Brain pericyte (primary cell): ENCODE data around the gene TAP1.
"Not testable (repeated sequence)": the region's sequence is repeated elsewhere in the genome, so short reads cannot be mapped to it uniquely, and the experiment has no call there.

Source experiments
- DNase-seq: peaks from one replicate; pipeline ENCODE4 v3.0.0-alpha.2; 2012; ENCODE audit warnings: low read depth, low spot score

The TAP1 gene

DNA sequence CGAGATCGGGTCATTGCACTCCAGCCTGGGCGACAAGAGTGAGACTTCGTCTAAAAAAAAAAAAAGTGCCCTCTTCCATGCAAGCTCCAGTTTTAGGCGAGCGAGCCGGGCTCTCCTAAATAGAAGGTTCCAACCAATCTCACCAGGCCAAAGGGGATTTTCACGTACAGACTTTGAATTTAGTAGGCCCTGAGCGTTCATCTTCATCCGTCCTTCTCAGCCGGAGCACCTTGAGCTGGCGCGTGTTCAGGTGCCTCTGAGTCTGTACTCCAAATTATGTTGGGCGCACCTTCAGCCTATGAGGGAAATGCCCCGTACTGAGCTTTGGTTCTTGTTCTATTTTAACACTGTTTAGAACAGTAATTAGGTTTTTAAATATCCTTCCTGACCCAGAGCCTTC, 14.1 kb downstream of the TAP1 start:
- no peak for DNase-seq

DNA sequence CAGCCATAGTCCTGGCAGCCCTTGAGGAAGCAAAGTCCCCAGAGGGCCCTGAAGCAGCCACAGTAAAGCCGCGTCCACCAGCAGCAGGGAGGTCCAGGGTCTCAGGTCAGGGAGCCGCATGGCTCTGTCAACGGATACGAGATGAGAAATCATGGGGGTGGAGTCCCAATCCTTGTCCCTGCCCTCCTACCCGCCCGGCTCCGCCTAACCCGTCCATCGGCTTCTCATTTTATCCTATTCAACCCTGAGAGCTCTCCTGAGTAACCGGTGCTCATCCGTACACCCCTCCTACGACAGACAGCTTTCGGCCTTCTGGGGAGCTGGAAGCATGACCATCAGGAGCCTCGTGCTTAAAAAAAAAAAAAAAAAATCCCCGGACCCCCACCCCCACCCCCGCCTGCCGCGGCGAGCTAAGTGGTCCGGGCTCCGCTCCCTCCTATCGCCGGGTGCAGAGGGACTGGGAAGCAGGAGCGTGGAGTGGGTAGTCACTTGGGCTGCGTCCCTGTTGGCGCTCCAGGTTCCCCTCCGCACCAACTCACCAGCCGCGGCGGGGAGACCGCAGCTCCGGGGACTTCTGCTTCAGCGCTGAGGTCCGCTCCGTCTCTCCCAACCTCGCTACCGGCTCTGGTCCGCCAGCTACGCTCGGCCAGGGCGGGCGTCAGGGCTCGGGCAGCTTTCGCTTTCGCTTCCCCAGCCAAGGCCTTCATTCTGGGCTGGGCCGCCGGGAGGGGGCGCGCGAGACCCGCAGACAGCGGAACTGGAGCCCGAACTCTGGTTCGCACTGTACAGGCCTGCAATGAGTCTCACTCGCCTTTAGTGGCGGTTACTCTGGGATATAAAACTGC, 15.2 kb downstream of the TAP1 start, which contains the start of gene TAP2:
Gene TAP2 (minus strand): TSS at position 626 of the 845 bp plus-strand sequence. CDS start 506 bp downstream, at position 120.
- peak; percentile 85 for DNase-seq

DNA sequence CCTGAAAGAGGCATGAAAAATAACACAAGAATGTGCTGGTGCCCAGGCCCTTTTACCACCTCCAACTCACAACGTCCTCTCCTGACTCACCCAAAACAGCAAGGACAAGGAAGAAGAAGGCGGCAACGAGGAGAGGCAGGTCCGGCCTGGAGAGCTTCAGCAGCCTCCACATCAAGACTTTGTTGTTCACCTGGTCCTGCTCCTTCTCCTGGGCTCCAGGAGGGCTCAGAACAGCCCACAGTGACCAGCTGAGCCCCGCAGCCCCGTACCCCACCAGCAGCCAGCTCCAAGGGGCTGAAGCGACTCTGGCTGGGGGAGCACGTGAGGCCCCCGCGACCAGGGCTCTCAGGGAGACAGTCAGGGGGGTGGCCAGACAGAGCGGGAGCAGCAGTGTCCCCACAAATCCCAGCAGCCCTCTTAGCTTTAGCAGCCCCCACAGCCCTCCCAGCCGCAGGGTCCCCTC, 15.8 kb downstream of the TAP1 start:
- no peak for DNase-seq

DNA sequence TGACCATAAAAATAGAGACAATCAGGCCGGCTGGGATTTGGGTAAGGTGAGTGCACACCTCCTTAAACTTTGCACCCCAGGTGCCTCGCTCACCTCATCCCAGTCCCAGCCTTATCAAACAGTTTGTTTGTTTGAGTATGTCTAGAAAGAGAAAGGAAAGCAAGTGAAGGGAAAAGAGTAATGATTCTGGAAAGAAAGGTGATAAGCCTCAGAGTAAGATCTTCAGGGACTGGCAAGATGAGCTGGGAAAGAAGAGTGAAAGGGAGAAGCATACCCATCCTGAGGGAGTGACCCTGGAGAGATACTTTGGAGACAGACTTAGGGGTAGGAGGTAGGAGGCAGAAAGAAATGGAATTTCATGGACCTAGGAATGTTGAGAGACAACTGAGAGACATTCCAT, 16.6 kb downstream of the TAP1 start:
- no peak for DNase-seq

DNA sequence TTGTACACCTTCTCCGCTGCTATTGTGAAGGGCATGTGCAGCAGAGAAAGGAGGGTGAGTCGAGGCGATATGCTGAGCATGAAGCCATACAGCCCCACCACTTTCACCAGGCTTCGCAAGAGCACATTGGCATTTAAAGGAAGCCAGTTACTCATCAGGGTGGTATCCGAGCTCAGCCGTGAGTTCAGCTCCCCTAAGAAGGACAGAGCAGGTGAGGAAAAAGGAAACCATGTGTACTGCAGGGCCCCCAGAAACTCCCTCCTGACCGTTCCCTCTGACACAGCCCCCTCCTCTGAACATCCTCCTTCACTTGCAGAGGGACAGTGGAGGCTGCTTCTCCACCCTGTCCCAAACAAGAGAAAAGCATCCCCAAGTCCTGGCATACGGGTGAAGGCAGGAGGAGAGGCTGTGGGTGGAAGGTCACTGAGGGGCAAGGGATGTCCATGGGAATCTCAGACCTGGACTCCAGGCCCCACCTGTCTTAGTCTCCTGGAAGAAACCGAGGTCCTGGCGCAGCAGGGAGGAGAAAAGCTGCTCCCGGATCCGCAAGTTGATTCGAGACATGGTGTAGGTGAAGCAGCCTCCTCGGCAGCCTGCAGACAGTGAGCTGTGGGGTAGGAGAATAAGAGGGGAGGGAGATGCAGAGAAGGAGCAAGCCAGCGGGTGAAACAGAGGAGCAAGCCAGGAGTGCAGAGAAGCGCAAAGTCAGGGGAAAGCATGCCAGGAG, 18.2 kb downstream of the TAP1 start:
- no peak for DNase-seq

DNA sequence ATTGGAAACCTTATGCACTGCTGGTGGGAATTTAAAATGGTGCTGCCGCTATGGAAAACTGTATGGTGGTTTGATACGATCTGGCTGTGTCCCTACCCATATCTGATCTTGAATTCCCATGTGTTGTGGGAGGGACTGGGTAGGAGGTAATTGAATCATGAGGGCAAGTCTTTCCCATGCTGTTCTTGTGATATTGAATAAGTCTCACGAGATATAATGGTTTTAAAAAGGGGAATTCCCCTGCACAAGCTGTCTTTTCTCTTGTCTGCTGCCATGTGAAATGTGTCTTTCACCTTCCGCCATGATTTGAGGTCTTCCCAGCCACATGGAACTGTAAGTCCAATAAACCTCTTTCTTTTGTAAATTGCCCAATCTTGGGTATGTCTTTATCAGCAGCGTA, 19.8 kb downstream of the TAP1 start:
- DNase-seq, result no peak

DNA sequence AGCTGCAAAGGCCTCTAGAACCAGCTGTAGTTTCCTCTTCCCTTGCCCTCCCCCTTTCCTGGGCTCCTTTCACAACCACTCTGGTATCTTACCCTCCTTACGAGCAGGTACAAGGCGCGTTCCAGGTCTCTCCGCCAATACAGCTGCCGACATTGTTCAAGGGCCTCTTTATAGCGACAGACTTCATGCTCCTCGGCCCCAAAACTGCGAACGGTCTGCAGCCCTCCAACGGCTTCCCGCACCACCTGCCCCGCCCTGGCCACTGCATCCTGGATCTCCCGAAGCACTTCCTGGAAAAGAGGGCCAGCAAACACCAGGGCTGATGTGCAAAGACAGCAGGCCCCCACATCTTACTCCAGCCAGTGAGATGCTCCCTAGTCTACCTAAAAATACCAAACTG, 21.0 kb downstream of the TAP1 start:
- no peak for DNase-seq

DNA sequence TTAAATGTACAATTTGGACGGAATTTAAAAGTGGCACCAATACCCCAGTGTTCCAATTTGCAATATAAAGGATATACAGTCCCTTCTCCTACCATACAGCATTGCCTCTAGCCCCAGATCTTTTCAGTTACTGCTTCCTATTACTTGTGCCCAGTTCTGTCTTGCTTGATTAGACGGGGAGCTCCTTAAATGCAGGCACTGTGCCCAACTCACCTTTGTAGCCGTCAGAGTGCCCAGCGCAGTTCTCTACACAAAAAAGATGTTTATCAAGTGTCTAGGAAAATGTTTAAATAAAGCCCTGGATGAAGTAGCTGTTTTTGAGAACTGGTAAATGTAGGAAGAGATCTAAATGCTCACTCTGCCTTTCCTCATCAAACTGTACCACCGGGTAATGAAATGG, 22.6 kb downstream of the TAP1 start:
- no peak for DNase-seq

DNA sequence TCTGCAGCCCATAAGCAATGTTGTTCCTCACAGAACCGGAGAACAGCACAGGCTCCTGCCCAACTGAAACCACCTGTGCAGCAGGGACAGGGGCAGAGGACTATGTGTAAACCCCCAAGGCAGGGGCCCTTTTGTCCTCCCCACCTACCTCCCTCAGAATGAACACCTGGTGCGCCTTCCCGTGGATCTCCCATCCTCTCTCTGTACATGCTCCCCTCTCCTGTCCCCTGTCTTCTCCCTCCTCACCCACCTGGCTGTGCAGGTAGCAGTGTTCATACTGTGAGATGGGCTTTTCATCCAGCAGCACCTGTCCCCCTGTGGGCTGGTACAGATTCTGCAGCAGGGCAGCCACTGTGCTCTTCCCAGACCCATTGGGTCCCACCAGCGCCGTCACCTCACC, 23.5 kb downstream of the TAP1 start:
- DNase-seq, result no peak

DNA sequence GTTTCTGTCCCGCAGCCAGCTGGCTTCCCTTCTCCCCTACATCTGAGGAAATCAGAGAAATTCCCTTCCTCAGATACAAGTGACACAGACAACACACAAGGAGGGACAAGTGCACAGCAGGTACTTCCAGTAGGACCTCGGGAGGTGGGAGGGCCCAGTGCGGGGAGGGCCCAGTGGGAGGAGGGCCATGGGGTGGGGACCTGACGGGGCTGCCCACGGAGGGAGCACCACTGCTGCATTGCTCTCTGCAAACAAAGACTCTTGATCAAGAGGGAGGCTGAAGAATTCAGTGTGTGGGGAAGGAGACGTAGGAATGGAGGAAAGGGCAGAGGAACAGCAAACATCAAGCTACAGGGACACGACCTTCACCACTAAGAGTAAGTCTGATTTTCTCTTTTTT, 24.0 kb downstream of the TAP1 start:
- no peak for DNase-seq

DNA sequence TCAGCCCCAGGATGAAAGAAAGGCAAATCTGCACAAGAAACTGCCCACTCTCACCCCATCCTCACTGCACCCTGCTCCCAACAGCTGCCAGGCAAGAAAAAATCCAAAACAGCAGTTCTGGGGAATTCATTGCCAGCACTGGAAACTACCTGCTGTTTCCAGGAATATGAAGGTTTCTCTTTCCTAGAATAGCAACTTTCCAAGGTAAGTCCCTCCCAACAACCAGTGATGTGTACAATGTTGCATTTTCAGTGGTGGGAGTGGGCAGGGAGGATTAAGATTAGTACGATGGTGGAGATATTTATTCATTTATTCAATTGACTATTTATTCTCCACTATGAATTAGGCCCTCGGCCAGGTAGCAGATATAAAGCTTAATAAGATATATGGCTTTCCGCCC, 26.5 kb downstream of the TAP1 start:
- DNase-seq, result no peak

DNA sequence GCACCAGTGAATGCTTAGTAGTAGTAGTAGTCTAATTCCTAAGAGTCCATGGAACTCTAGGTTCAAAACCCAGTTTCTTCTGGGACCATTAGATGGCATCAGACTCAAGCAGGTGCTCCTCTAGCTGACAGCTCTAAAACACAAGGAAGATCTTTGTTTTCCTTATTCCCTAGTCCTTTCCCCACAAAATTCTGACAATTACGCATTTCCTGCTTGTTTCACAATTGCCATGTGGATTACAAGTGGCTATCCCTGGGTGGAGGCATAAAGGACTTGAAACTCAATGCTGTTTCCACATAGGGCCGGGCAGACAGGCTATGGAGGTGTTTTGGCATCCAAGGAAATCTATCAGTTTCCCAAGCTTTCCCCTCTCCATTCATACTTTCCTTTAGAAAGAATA, 27.5 kb downstream of the TAP1 start:
- no peak for DNase-seq

DNA sequence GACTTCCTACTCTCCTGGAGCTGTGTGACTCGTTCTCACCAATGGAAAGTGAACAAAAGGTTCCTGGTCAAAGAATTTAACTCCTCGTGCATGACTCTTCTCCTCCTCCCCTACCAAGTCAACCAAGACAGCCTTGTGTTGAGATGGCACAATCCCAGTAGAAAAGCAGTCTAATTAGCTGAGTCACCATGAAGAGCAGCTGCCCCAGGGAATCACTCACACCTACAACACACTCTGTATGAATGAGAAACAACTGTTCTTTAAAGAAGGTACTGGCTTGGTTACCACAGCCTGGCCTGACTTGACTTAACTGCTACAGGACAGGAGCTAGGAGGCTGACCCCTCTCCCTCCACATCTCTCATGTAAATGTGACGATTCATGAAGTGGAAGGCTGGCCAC, 33.8 kb downstream of the TAP1 start:
- no peak for DNase-seq

DNA sequence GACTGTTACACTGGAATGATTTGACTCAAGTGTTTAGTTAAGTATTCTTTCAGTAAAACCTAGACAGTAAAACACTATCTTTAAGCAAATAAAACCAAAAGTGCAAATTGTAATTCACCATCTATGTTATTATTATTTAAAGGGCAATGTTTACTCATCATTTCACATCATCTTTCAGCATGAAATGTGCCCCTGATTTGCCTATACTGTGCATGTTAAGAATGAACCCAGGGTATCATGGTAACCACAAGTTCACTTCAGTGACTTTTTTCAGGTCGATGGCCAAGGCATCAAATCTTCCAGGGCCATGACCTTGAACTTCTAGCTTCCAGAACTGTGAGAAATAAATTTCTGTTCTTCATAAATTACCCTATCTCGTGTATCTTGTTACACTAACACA, 34.6 kb downstream of the TAP1 start:
- DNase-seq, result no peak

DNA sequence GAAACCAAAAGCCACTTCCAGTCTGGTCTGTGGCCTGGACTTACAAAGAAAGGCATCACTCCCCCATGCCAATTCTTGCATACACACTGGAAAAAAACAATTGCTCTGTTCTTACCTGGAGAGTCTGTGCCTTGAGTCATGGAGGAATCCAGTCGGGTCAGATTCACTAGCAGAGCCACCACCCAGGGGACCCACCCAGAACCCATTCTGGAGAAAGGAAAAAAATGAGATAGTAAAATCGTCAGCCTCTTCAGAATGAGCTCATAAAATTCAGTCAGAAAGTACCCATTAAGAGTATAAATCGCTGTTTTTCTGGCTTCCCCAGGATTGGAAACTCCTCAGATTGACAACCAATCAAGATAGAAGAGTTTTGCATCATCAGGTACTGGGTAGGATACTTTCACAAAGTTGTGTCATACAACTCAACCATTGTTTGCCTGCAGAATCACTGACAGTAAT, 36.7 kb downstream of the TAP1 start, which contains the start of gene HLA-DOB:
Gene HLA-DOB (minus strand): TSS at position 257 of the 459 bp plus-strand sequence. CDS start 51 bp downstream, at position 206.
- DNase-seq, result no peak

DNA sequence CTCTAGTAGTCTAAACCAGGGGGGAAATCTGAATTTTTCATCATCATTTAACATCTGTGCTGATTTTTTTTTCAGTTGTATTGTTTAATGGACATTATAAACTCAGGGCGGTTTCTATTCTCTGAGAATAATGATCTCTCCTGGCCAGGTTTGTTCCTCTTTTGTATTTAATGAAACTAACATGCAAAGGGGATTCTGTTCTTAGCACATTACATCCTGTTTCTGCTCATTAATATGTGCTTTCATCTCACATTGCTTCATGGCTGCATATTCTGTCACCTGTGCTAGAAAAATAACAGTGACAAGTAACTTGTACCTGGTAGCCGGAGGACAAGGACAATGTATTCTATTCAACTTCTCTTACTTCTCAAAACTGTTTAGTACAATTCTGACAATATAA, 37.5 kb downstream of the TAP1 start:
- DNase-seq, result no peak

DNA sequence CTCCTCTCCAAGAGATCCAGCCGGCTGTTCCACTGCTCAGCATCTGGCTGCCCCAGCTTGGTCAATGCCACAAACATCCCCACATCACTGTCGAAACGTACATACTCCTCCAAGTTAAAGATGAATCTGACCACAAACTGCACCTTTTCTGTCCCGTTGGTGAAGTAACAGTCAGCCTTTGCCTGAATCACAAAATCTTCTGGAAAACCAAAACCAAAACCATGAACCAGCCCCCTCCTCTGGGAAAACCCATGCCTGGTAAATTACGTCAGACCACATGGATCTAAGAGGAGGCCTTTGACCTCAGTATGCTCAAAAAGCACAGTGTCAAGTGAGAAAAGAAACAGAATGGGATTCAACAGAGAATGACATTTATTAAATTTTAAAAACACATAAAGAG, 38.4 kb downstream of the TAP1 start:
- DNase-seq, result no peak

DNA sequence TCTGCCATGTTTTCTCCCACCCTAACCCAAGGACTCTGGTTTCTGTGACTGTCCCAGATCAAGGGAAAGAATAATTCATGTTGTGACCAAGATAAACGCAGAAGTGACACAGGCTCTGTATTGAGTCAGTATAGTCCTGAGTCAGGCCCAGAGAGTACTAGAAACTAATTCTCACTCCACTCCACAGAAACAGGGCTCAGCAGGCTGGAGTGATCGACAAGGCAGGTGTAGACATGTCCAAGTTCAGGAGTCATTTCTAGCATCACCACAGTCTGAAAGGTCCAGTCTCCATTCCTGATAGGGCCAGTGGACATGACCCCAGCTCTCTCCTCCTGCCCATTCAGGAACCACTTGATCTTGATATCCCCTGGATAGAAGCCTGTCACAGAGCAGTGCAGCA, 39.4 kb downstream of the TAP1 start:
- no peak for DNase-seq

DNA sequence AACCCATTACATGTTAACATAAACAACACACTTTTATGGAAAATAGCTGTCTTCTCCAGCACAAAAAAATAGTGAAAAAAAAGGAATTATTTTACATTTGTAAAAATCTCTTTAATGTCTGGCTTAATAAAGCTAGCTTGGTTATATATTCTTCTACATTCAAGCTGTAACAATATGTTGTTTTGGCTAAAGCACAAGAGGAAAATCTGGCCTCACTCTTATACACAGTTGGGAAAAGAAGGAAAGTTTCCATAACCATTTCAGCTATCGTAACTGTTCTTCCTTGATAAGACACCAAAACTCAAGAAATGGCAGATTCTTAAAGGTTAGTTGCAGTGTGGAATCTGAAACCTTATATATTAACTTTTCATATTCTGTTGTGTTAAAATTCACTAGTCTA, 44.3 kb downstream of the TAP1 start:
- no peak for DNase-seq

DNA sequence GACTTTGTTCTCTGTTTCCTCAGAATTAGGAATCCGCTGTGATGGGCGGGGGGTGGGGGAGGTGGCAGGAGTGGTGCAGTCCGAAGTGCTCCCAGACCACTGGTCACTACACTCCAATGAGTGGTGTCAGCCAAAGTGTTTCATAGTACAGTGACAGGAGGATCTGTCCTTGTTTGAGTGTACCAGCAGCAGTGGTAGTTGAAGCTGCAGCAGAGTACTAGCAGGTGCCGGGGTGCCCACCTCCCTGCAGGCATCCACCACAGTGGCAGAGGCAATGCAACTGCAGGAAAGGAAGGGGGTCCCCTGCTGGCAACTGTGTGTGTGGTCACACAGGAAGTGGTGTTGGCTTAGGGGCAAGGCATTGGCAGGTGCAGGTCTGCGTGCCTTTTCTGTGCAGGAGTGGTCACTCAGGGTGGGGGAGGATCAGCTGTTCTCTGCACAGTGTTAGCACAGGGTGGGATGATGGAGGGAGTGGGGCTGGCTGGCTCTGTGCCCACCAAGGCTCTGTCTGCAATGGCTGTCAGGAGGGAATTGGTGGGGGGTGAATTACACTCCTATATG, 46.4 kb downstream of the TAP1 start:
- no peak for DNase-seq

DNA sequence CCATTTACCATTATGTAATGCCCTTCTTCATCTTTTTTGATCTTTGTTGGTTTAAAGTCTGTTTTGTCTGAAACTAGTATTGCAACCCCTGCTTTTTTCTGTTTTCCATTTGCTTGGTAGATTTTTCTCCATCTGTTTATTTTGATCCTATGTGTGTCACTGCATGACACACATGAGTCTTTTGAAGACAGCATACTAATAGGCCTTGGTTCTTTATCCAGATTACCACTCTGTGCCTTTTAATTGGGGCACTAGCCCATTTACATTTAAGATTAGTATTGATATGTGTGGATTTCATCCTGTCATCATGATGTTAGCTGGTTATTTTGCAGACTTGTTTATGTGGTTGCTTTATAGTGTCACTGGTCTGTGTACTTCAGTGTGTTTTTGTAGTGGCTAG, 48.1 kb downstream of the TAP1 start:
- DNase-seq, result not testable (repeated sequence)

DNA sequence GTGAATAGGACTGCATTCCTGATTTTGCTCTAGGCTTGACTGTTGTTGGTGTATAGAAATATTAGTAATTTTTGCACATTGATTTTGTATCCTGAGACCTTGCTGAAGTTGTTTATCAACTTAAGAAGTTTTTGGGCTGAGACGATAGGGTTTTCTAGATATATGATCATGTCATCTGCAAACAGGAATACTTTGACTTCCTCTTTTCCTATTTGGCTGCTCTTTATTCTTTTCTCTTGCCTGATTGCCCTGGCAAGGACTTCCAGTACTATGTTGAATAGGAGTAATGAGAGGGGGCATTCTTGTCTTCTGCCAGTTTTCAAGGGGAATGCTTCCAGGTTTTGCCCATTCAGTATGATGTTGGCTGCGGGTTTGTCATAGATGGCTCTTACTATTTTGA, 50.1 kb downstream of the TAP1 start:
- no peak for DNase-seq
